Activated CD4-positive, alpha-beta memory T cell treated with anti-CD3 and anti-CD28 coated beads, Interleukin-2, amount 10 ng/mL, durations not matched to agents 7 days and 5 days (primary cell): ENCODE measurements around the gene DCXR. TPM values are rescaled to one million over a fixed set of nuclear protein-coding genes. Genes with fewer than 3 reads are reported as not detected.

Experiments
- CTCF ChIA-PET: fragments of 350-600 bp; sonication (Branson Sonifier 250); formaldehyde crosslinking; loops from one replicate; lab custom pipeline; 2021; ENCODE audit warnings: antibody characterized with exemption, inconsistent platforms; lab: Charles Lee
- POLR2A ChIA-PET: fragments of 350-600 bp; sonication (Branson Sonifier 250); formaldehyde crosslinking; loops from one replicate; lab custom pipeline; 2021; ENCODE audit warnings: antibody characterized with exemption; lab: Charles Lee
- DNase-seq: peaks from one replicate; pipeline ENCODE4 v3.0.0-alpha.2; 2020
- H3K27ac Mint-ChIP-seq: one replicate; pipeline ENCODE4 v1.8.0; 2021; ENCODE audit warnings: mild to moderate bottlenecking, mixed read lengths
- H3K27me3 Mint-ChIP-seq: one replicate; pipeline ENCODE4 v1.8.0; 2021; ENCODE audit warnings: mixed read lengths
- H3K36me3 Mint-ChIP-seq: one replicate; pipeline ENCODE4 v1.8.0; 2021; ENCODE audit warnings: low read depth, mixed read lengths
- H3K4me1 Mint-ChIP-seq: one replicate; pipeline ENCODE4 v1.8.0; 2021; ENCODE audit warnings: mixed read lengths
- H3K4me3 Mint-ChIP-seq: one replicate; pipeline ENCODE4 v1.8.0; 2021; ENCODE audit warnings: mild to moderate bottlenecking, mixed read lengths
- H3K9me3 Mint-ChIP-seq: one replicate; pipeline ENCODE4 v1.8.0; 2021; ENCODE audit warnings: mixed read lengths
- total RNA-seq, 2 experiments: library from RNA; stranded (reverse); gene quantifications; one replicate each; pipeline ENCODE4 v1.2.3, GENCODE V29; 2021

DCXR gene
- total RNA-seq, 2 experiments from 2014 or later: 93.9 to 95.2 TPM

DNA sequence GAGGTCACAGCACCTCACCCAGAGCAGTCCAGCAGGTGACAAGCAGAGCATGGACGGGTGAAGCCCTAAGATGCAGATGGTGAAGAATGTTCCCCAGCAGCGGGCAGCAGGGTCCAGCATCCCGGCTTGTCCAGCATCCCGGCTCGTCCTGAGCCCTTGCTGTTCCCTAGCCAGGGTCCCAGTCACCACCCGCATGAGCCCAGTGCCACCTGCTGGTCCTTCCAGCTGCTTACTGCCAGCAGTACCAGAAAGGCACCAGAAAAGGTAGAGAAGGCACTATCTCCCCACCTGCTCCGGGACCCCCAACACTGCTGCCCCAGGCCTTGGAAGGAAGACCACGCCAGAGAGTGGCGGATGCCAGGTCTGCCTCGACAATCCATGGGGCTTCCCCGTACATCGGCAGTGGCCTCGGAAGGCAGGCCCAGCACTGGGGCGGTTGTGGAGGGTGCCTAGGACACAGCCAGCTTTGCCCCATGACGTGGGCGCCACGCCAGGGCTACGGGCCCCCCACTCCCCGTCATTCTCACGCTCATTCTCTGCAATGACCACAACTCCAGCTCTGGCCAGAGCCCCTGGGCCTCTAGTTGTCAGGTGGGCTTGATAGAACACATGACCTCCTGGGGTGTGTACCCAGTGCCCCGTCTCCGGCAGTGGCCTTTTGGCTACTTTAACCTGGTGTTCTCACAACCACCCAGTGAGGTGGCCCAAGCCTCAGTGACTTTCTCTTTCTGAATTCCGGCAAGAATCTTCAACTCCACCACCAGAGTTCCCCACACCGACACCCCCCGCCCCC lies 16.2 kb downstream of the DCXR start:
- Mint-ChIP-seq H3K4me3 (peak overlapping the region; percentile 81), H3K27me3 (no peaks in the 10 kb centered on the region), H3K36me3 (peaks cover 12% of the 10 kb centered on the region), H3K9me3 (no peaks in the 10 kb centered on the region), H3K4me1 (peaks cover 33% of the 10 kb centered on the region), H3K27ac (peak overlapping the region; percentile 60)
- ChIA-PET CTCF (interaction anchor here (0.8 to 4.3 kb wide), 9 partner anchors 9 to 131 kb away, joined by 3 to 73 read pairs (median 4); partner anchors contain the start of genes DCXR and NOTUM), POLR2A (interaction anchor here (0.6 to 5.1 kb wide), 7 partner anchors 10 to 319 kb away, joined by 3 to 41 read pairs (median 15); partner anchors contain the start of genes DCXR, FASN, MRPL12 and NOTUM)
- peak; percentile 69 for DNase-seq

DNA sequence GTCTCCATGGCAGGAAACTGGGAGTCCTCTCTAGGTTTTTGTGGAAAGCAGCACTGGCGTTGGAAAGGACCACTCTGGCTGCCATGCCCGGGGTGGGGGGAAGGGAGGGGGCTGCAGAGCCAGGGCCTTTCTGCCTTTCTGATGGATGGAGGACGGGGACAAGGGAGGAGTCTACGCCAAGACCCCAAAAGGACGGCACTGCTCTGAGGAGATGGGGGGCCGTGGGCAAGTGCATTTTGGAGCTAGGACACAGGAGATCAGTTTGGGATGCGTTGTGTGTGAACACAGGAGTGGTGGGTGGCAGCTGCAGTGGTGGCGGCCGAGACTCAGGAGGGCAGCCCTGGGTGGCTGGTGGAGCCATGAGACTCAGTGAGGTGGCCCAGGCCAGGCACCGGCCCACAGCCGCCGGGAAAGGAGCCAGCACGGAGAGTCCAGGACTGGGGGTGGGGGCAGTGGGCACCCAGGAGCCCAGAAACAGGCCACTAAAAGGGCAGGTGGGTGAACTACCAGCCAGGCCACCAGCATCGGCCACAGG lies 16.9 kb downstream of the DCXR start:
- no peak for DNase-seq
- Mint-ChIP-seq H3K9me3 (no peaks in the 10 kb centered on the region), H3K27me3 (no peaks in the 10 kb centered on the region), H3K27ac (no peak overlapping the region), H3K4me3 (no peak overlapping the region), H3K36me3 (peaks cover 7% of the 10 kb centered on the region), H3K4me1 (peaks cover 28% of the 10 kb centered on the region)
- ChIA-PET CTCF (interaction anchor here (0.7 to 4.3 kb wide), 14 partner anchors 9 to 385 kb away, joined by 3 to 73 read pairs (median 4); partner anchors contain the start of genes ASPSCR1, DCXR, MAFG and NOTUM), POLR2A (interaction anchor here (0.6 to 5.1 kb wide), 6 partner anchors 9 to 318 kb away, joined by 3 to 41 read pairs (median 10); partner anchors contain the start of genes DCXR, MRPL12, NOTUM and RAC3)

DNA sequence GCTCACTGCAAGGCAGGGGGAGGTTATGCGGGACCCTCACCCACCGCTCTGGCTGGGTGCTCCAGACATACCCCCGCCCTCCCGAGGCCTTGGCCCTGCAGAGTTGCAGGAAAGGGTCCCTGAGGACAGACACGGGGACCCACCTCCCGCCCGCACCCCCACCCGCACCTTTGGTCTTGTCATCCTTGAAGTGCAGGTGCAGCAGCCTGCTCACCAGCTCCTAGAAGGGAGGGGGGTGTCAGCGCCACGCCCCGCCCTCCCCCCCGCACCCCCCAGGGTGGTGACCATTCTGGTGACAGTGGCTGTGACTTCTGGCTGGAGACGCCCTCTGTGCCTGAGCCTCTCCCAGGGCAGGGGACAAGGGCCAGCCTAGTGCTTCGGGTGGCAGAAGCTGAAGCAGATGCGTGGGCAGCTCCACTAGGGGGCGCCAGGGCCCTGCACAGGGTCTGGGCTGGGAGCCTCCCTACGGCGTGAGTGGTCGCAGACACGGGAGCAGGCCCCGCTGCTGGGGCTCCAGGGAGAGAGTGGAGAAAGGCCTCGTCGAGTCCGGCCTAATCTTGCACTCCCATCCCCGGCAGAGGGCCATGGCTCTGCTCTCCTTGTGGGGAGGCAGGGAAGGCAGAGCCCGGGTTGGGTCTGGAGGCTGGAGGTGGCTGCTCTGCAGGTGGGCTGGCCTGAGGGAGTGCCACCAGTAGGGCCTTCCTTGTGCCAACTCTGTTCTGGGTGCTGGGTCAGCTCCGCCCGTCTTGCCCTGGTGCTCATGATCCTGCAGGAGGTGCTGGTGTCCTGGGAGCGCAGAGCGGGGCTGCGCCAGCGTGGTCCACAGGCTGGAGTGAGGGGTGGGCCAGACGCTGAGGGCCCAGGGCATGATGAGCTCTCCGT lies 17.6 kb downstream of the DCXR start:
- CTCF ChIA-PET: interaction anchor here (0.5 to 4.3 kb wide), 20 partner anchors 10 to 384 kb away, joined by 3 to 73 read pairs (median 4); partner anchors contain the start of genes ARL16, ASPSCR1, DCXR and HGS
- DNase-seq: peak; percentile 73
- peaks cover 7% of the 10 kb centered on the region for H3K36me3 Mint-ChIP-seq
- peaks cover 28% of the 10 kb centered on the region for H3K4me1 Mint-ChIP-seq
- no peaks in the 10 kb centered on the region for H3K9me3 Mint-ChIP-seq
- no peaks in the 10 kb centered on the region for H3K27me3 Mint-ChIP-seq
- POLR2A ChIA-PET: interaction anchor here (1.2 to 5.1 kb wide), 4 partner anchors 10 to 317 kb away, joined by 4 to 41 read pairs (median 18); partner anchors contain the start of genes DCXR, MRPL12 and NOTUM
- H3K4me3 Mint-ChIP-seq: no peak overlapping the region
- no peak overlapping the region for H3K27ac Mint-ChIP-seq

DNA sequence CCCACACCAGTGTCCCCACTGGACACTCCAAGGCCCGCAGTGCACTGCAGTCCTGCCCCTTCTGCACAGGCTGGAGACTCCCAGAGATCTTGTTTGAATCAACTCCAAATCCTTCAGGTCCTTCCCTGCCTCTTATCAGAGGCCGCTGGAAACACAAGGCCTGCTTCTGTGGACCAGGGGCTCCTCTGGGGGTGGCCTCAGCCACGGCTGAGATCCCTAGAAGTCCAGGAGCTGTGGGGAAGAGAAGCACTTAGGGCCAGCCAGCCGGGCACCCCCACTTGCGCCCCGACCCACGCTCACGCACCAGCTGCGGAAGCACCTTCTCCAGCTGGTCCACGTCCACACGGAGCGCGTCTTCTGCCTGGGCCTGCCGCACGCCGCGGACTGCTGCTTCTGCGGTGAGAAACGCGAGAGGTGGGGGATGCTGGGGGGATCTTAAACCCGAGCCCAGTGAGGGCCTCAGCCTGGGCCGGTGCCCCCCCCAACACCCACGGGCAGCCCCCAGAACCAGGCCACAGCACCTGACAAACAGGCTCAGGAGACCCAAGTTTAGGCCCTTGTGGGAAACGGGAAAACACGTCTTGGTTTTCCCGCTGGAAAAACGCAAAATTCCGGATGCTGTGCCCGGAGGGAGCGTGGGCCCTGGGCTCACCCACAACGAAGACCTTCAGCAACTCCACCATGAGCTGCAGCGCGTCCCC lies 18.4 kb downstream of the DCXR start:
- peaks cover 7% of the 10 kb centered on the region for H3K36me3 Mint-ChIP-seq
- no peak for DNase-seq
- H3K27ac Mint-ChIP-seq: no peak overlapping the region
- H3K9me3 Mint-ChIP-seq: no peaks in the 10 kb centered on the region
- H3K27me3 Mint-ChIP-seq: no peaks in the 10 kb centered on the region
- H3K4me3 Mint-ChIP-seq: no peak overlapping the region
- H3K4me1 Mint-ChIP-seq: peaks cover 24% of the 10 kb centered on the region
- ChIA-PET CTCF (interaction anchor here (0.5 to 4.3 kb wide), 19 partner anchors 10 to 384 kb away, joined by 3 to 73 read pairs (median 3); partner anchors contain the start of genes ARL16, ASPSCR1, DCXR and HGS), POLR2A (interaction anchor here (1.2 to 5.1 kb wide), 2 partner anchors 11 to 17 kb away, joined by 4 to 41 read pairs; partner anchors contain the start of gene DCXR)

DNA sequence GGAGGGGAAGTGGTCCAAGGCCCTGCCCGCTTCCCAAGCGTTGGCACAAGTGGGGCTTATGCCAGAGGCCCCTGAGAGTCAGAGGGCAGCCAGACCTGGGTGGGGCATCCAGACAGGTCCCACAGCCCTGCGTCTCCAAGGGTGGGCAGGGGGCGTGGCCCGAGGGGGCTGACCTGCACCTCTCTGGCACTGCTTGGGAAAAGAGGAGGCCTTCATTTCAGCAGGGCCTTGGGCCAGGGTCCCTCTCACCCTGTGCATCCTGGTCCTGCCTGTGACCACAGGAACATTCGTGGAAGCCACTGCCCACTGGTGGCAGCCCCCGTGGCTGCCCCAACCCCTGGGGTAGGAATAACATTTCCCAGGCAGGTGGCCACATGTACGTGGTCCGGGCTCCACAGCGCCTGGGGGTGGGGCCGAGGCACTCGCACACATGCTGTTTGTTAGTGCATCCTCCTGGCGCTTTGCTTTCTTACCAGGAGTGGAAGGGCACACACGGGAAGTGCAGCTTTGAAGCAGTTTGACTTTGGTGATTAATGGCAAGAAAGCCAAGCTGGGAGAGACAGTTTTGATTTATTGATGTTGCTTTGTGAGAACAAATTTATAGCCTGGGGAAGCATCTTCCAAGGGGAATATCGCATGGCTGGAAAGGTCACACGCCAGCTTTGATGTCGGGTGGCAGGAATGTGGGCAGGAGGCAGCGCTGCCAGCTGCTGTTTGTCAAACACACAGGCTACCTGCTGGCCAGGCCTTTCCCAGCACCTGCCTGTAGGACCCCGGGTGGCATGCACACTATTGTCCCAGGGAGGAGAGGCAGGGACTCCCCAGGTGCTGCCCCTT lies 19.1 kb downstream of the DCXR start:
- Mint-ChIP-seq H3K9me3 (no peaks in the 10 kb centered on the region), H3K4me3 (no peak overlapping the region), H3K36me3 (peaks cover 7% of the 10 kb centered on the region), H3K27me3 (no peaks in the 10 kb centered on the region), H3K4me1 (peaks cover 19% of the 10 kb centered on the region), H3K27ac (no peak overlapping the region)
- no peak for DNase-seq
- ChIA-PET CTCF (interaction anchor here (1.0 to 3.0 kb wide), 4 partner anchors 12 to 40 kb away, joined by 3 to 16 read pairs (median 8); partner anchors contain the start of genes ASPSCR1 and DCXR), POLR2A (no interaction called here)

DNA sequence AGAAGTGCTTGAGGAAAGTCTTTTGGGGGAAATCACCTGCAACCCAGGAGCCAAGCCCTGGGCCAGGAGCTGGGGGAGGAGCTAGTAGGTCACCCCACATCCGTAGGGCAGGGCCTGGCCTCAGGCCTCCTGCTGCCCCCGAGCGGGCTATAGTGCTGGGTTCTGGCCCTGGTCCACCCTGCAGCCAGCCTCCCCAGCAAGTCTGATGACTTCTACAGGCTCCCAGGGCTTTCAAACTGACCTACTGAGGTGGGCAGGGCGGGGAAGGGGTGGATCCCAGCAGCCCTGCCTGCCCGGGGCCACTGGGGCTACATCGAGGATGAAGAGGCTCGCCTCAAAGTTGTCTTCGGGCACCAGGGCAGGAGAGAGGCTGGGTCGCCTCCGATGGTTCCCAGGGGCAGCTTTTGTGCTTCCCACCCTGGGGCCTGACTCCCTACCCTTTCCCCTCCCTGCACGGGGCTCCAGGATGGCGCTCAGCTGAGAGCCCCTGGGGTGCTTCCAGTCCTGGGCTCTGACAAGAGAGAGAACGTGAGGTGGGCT lies 19.8 kb downstream of the DCXR start:
- no peak for DNase-seq
- ChIA-PET POLR2A (no interaction called here), CTCF (interaction anchor here (1.2 kb wide), 1 partner anchor 58 kb away, joined by 5 read pairs; no protein-coding TSS in a partner anchor)
- no peaks in the 10 kb centered on the region for H3K27me3 Mint-ChIP-seq
- H3K27ac Mint-ChIP-seq: no peak overlapping the region
- H3K36me3 Mint-ChIP-seq: peaks cover 7% of the 10 kb centered on the region
- H3K4me3 Mint-ChIP-seq: no peak overlapping the region
- H3K4me1 Mint-ChIP-seq: peaks cover 19% of the 10 kb centered on the region
- H3K9me3 Mint-ChIP-seq: no peaks in the 10 kb centered on the region

DNA sequence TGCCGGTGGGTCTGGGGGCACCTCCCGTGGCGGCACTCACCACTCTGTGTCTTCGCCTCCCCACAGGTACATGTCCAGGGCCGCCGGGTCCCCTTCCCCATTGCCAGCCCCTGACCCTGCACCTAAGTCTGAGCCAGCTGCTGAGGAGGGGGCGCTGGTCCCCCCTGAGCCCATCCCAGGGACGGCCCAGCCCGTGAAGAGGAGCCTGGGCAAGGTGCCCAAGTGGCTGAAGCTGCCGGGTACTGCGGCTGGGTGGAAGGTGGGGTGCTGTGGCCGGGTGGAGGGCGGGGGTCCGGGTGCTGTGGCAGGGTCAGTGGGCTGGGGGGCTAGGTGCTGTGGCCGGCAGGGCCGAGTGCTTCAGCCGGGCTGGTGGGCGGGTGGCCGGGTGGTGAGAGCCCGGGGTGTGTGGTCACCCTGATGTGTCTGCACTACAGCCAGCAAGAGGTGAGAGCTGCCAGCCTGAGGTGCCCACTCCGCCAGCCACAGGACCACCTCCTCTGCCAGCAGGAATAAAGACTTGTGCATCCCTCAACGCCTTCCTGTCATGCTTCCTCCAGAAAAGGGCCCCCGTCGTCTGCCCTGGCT lies 20.5 kb downstream of the DCXR start:
- no peaks in the 10 kb centered on the region for H3K27me3 Mint-ChIP-seq
- no peak overlapping the region for H3K4me3 Mint-ChIP-seq
- H3K36me3 Mint-ChIP-seq: peaks cover 7% of the 10 kb centered on the region
- H3K4me1 Mint-ChIP-seq: peaks cover 19% of the 10 kb centered on the region
- POLR2A ChIA-PET: no interaction called here
- no peak for DNase-seq
- CTCF ChIA-PET: interaction anchor here (1.2 kb wide), 1 partner anchor 57 kb away, joined by 5 read pairs; no protein-coding TSS in a partner anchor
- H3K9me3 Mint-ChIP-seq: no peaks in the 10 kb centered on the region
- H3K27ac Mint-ChIP-seq: no peak overlapping the region

DNA sequence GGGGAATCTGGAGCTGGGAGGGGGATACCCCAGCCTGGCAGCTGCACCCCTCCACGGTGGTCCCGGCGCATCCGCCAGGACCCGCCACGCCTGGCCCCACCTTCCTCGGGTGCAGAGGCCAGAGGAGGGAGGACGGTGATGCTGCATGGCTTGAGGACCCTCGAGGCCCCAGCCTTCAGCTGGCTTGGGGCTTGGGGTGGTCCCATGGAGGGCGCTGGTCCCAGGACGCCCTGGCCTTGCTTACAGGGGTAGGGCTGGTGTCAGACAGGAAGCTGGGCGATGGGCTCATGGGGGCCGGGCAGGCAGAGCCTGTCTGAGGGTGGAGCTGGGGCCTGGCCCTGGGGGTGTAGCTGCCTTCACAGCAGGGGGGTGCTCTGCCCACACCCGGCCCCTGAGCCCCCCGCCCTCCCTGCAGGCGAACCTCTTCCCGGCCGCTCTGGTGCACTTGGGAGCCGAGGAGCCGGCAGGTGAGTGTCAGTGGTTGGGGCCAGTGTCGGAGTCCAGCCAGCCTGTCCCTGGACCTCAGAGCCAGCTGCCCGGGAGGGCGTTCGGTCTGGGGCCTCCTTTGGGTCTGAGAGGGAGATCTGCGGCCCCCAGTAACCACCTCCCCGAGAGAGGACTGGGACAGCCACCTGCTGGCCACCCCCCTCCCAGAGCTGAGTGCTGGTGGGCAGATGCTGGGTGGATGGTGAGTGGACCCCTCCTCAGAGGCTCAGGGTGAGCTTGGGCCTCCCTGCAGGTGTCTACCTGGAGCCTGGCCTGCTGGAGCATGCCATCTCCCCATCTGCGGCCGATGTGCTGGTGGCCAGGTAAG lies 21.2 kb downstream of the DCXR start:
- POLR2A ChIA-PET: interaction anchor here (0.9 kb wide), 1 partner anchor 21 kb away, joined by 3 read pairs; the partner anchor contains the start of gene DCXR

DNA sequence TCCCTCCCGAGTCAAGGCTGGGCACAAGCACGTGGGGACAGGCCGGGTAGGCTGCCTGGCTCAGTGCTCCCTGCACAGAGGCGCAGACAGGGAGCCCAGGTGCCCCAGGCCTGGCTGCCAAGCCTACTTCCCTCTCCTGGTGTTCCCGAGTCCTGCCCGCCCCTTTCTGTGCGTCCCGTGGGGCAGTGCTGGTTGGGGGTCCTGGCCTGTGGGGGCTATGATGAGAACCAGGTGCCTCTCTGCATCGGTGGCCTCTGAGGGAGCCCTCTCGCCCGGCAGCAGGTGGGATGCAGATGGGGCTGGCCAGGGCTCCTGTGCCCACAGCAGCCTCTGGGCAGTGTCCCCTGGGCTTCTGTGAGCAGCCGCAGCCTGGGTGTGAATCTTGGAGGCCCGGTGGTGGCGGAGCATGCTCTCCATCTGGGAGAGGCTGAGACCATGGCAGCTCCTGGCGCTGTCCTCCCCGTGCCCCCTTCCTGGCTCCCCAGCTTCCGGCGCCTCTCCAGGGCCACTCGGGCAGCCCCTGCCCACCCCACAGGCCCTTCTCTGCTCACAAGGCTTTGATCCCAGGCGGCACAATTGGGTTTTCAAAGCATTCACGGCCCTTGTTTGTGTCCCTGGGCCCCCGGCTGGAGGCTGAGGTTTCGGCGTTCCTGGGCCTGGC lies 22.1 kb downstream of the DCXR start:
- peaks cover 8% of the 10 kb centered on the region for H3K4me1 Mint-ChIP-seq
- DNase-seq: no peak
- no peaks in the 10 kb centered on the region for H3K27me3 Mint-ChIP-seq
- ChIA-PET CTCF (no interaction called here), POLR2A (interaction anchor here (0.9 kb wide), 1 partner anchor 22 kb away, joined by 3 read pairs; the partner anchor contains the start of gene DCXR)
- no peaks in the 10 kb centered on the region for H3K9me3 Mint-ChIP-seq
- no peak overlapping the region for H3K4me3 Mint-ChIP-seq
- H3K27ac Mint-ChIP-seq: no peak overlapping the region
- H3K36me3 Mint-ChIP-seq: peaks cover 7% of the 10 kb centered on the region

More for the DNA sequence above, 21.2 kb downstream of the DCXR start:
- Mint-ChIP-seq H3K36me3 (peaks cover 7% of the 10 kb centered on the region), H3K27me3 (no peaks in the 10 kb centered on the region), H3K4me3 (no peak overlapping the region), H3K4me1 (peaks cover 12% of the 10 kb centered on the region), H3K9me3 (no peaks in the 10 kb centered on the region), H3K27ac (no peak overlapping the region)
- no peak for DNase-seq
- CTCF ChIA-PET: no interaction called here

DNA sequence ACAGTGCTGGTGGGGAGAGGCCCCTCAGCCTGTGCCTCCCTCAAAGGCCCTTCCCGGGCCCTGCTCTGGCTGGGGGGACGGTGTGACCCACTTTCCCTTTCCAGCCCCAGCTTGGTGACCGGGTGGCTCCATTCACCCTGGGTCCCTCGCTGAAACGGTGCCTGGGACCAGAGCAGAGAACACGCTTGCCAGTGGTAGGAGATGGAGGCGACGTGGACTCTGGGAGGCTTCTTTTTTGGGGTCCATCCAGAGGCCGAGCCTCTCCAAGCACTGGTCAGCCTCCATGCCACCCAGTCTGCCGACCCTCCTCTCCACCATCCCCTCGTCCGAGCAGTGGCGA lies 22.6 kb downstream of the DCXR start:
- POLR2A ChIA-PET: no interaction called here
- CTCF ChIA-PET: interaction anchor here (1.5 kb wide), 1 partner anchor 55 kb away, joined by 4 read pairs; no protein-coding TSS in a partner anchor

More for the DNA sequence above, 22.6 kb downstream of the DCXR start:
- DNase-seq: no peak
- Mint-ChIP-seq H3K4me3 (no peak overlapping the region), H3K27me3 (no peaks in the 10 kb centered on the region), H3K9me3 (no peaks in the 10 kb centered on the region), H3K27ac (no peak overlapping the region), H3K36me3 (peaks cover 7% of the 10 kb centered on the region), H3K4me1 (peaks cover 5% of the 10 kb centered on the region)
